Stimulated activated CD4-positive, alpha-beta T cell treated with anti-CD3 and anti-CD28 coated beads, Interleukin-15, amount 100 ng/mL, for 1 hour (primary cell): ENCODE measurements around the gene C3orf49.

ENCODE experiments used
- DNase-seq, 2 donors: peaks; one replicate each; pipeline ENCODE4 v3.0.0-alpha.2; 2020; ENCODE audit warnings: low read depth in 1 of 2, low spot score in 1 of 2

C3orf49 gene

DNA sequence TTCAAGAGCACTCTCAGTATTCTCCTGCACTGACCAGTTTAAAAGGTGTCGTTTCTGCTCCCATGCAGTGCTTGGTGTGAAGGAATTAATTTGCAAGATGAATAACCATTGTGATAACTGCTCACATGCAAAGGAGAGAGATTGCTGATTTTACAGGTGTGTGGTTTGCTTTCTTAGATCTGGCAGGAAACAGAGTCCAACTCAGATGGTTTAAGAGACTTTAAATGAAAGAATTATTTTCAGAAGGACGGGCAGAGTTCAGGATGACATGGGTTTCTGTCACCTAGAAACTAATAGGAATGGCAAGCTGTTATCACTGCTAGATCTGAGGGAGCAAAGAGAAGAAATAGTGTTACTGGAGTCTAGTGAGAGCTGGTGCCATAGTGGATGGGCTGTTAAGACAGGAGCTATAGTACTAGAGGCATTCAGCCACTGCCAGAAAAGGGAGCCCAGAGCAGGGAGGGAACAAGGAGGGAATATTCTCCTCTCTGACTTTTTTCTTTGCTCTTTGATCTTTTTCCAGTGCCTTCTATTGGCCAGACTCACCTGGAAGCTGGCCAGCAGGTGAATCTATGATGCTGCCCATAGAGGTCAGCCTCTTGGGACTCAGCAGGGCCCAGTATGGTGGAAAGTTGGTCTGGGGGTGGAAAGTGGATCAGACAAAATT, 59.4 kb downstream of the C3orf49 start:
- DNase-seq = no peak

GRCh38 chr3:63880653-63881052, 61.6 kb downstream of the C3orf49 start:
- DNase-seq = no peak

GRCh38 chr3:63886858-63887257, 67.8 kb downstream of the C3orf49 start:
- no peak for DNase-seq

DNA sequence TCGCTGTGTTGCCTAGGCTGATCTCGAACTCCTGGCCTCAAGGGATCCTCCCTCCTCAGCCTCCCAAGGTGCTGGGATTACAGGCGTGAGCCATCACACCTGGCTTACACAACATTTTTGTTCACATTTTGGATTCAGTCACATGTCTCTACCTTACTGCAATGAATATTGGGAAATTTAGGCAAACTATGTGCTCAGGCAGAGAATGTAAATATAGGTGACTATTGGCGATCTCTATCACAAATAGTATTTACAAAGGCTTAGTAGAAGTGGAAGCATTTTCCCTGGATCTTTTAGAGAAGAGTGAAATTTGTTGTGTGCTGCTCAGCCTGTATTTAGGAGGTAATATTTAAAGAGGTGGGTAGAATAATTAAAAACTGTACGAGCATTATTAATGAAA, 72.4 kb downstream of the C3orf49 start:
- no peak for DNase-seq

- no peak for DNase-seq
These were observed 73.8 kb downstream of the C3orf49 start for GRCh38 chr3:63892773-63893352.

- no peak for DNase-seq
These were observed 76.5 kb downstream of the C3orf49 start for GRCh38 chr3:63895422-63896189.

GRCh38 chr3:63896332-63897030, 77.4 kb downstream of the C3orf49 start:
- DNase-seq = no peak
